Transverse colon (tissue), 4 donors: Measurements from ENCODE around the gene NKPD1.

Source experiments
- EP300 ChIP-seq: sonication (generic); formaldehyde crosslinking; IDR thresholded peaks from one replicate; pipeline ENCODE4 v1.6.1; 2017; ENCODE audit warnings: antibody characterized with exemption, low read depth
- POLR2A ChIP-seq: fragments of 450-650 bp; IDR thresholded peaks from one replicate; pipeline ENCODE4 v1.6.1; 2016; ENCODE audit warnings: antibody characterized with exemption, mild to moderate bottlenecking, moderate library complexity
- POLR2AphosphoS5 ChIP-seq, 3 donors: sonication (generic); formaldehyde crosslinking; IDR thresholded peaks; one replicate each; pipeline ENCODE4 v1.6.1; 2016; ENCODE audit warnings: antibody characterized with exemption in 3 of 3
- TF ChIP-seq, protein P1 (sequence below), 5 experiments: fragments of 200-600 bp in 3 of 5; fragments of 450-650 bp in 2 of 5; sonication (generic) in 3 of 5; IDR thresholded peaks; 1 replicate in 2 of 5; 2 replicates in 3 of 5; pipeline ENCODE4 v1.5.1; 2016 to 2017; ENCODE audit warnings: antibody characterized with exemption in 5 of 5, inconsistent platforms in 3 of 5, mild to moderate bottlenecking in 2 of 5, moderate library complexity in 1 of 5

GRCh38 chr19:45114116-45114515, 46.7 kb downstream of the NKPD1 start:
- TF ChIP-seq, protein P1, sequence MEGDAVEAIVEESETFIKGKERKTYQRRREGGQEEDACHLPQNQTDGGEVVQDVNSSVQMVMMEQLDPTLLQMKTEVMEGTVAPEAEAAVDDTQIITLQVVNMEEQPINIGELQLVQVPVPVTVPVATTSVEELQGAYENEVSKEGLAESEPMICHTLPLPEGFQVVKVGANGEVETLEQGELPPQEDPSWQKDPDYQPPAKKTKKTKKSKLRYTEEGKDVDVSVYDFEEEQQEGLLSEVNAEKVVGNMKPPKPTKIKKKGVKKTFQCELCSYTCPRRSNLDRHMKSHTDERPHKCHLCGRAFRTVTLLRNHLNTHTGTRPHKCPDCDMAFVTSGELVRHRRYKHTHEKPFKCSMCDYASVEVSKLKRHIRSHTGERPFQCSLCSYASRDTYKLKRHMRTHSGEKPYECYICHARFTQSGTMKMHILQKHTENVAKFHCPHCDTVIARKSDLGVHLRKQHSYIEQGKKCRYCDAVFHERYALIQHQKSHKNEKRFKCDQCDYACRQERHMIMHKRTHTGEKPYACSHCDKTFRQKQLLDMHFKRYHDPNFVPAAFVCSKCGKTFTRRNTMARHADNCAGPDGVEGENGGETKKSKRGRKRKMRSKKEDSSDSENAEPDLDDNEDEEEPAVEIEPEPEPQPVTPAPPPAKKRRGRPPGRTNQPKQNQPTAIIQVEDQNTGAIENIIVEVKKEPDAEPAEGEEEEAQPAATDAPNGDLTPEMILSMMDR (IDR thresholded peaks at IDR 0.05) = no peak
- TF ChIP-seq POLR2AphosphoS5 (IDR thresholded peaks at IDR 0.05) = no peak
- no peak for TF ChIP-seq EP300
- no peak for TF ChIP-seq POLR2A
